Ascending aorta (tissue), 2 donors: ENCODE measurements around the gene PRPH. TPM values are rescaled to one million over a fixed set of nuclear protein-coding genes. Genes with fewer than 3 reads are reported as not detected.

Experiments used
- DNase-seq, 2 donors: peaks; one replicate each; pipeline ENCODE4 v3.0.0-alpha.2; 2019; ENCODE audit warnings: low spot score in 2 of 2
- H3K27ac ChIP-seq, 2 donors: fragments of 200-600 bp; sonication (generic); one replicate each; pipeline ENCODE4 v1.5.1; 2016 to 2017; ENCODE audit warnings: mild to moderate bottlenecking in 1 of 2
- H3K27me3 ChIP-seq: fragments of 200-600 bp; sonication (generic); one replicate; pipeline ENCODE4 v1.5.1; 2017
- H3K36me3 ChIP-seq, 2 donors: fragments of 200-600 bp; sonication (generic); one replicate each; pipeline ENCODE4 v1.5.1; 2016
- H3K4me1 ChIP-seq, 2 donors: fragments of 200-600 bp; sonication (generic); one replicate each; pipeline ENCODE4 v1.5.1; 2016 to 2017; ENCODE audit warnings: mild to moderate bottlenecking in 1 of 2
- H3K4me3 ChIP-seq, 2 donors: fragments of 200-600 bp; sonication (generic); one replicate each; pipeline ENCODE4 v1.5.1; 2016 to 2017; ENCODE audit warnings: mild to moderate bottlenecking in 1 of 2
- H3K9me3 ChIP-seq, 2 donors: fragments of 200-600 bp; sonication (generic); one replicate each; pipeline ENCODE4 v1.5.1; 2016
- CTCF ChIP-seq, 3 experiments: fragments of 200-600 bp in 2 of 3; fragments of 450-650 bp in 1 of 3; sonication (generic) in 2 of 3; IDR thresholded peaks; one replicate each; pipeline ENCODE4 v1.5.1; 2016 to 2019; ENCODE audit warnings: antibody characterized with exemption in 3 of 3, mild to moderate bottlenecking in 1 of 3, moderate library complexity in 1 of 3
- intact Hi-C: fragments of 100-400 bp; cut with DNase I; formaldehyde crosslinking; loops from one replicate; pipeline ENCODE4 v1.15.1; 2023
- total RNA-seq: library from RNA; depleted of rRNA; stranded (reverse); fragments of >200 nt; gene quantifications from one replicate; pipeline ENCODE4 v1.1.0, GENCODE V29; 2016

The PRPH gene
- total RNA-seq, 1 donor from 2014 or later = not detected

- peak overlapping the region in 1 of 2 donors; percentile 53 for H3K4me3 ChIP-seq
- H3K9me3 ChIP-seq = no peaks in the 10 kb centered on the region
- intact Hi-C loops = no loop called here
- peaks cover 16% of the 10 kb centered on the region for H3K27me3 ChIP-seq
- TF ChIP-seq CTCF (IDR thresholded peaks at IDR 0.05) = no peak
- H3K36me3 ChIP-seq = no peaks in the 10 kb centered on the region
- H3K4me1 ChIP-seq = peaks cover 6 to 21% of the 10 kb centered on the region in 2 donors
- peak overlapping the region; percentile 9 to 68 for H3K27ac ChIP-seq
- no peak for DNase-seq
These were observed 2.3 kb upstream of the PRPH start for GRCh38 chr12:49292729-49293055.

GRCh38 chr12:49293056-49293956 lies 1.6 kb upstream of the PRPH start:
- no peak for TF ChIP-seq CTCF (IDR thresholded peaks at IDR 0.05)
- Histone ChIP-seq H3K27me3 (peaks cover 22% of the 10 kb centered on the region), H3K36me3 (no peaks in the 10 kb centered on the region), H3K9me3 (no peaks in the 10 kb centered on the region), H3K4me3 (peak overlapping the region; percentile 11 to 53), H3K4me1 (peaks cover 6 to 21% of the 10 kb centered on the region in 2 donors), H3K27ac (peak overlapping the region; percentile 9 to 68)
- intact Hi-C loops = no loop called here
- DNase-seq = peak; percentile 15 to 74

- H3K36me3 ChIP-seq = no peaks in the 10 kb centered on the region
- intact Hi-C loops = no loop called here
- no peak overlapping the region for H3K27ac ChIP-seq
- DNase-seq = no peak
- H3K4me3 ChIP-seq = no peak overlapping the region
- TF ChIP-seq CTCF (IDR thresholded peaks at IDR 0.05) = no peak
- H3K27me3 ChIP-seq = peaks cover 23% of the 10 kb centered on the region
- H3K4me1 ChIP-seq = peaks cover 6 to 21% of the 10 kb centered on the region in 2 donors
- H3K9me3 ChIP-seq = no peaks in the 10 kb centered on the region
These were observed 702 bp upstream of the PRPH start for GRCh38 chr12:49294086-49294803.

GRCh38 chr12:49294804-49295081 lies 204 bp upstream of the PRPH start:
- no peak for DNase-seq
- intact Hi-C loops = no loop called here
- no peak for TF ChIP-seq CTCF (IDR thresholded peaks at IDR 0.05)
- Histone ChIP-seq H3K27ac (no peak overlapping the region), H3K27me3 (peaks cover 23% of the 10 kb centered on the region), H3K36me3 (no peaks in the 10 kb centered on the region), H3K9me3 (no peaks in the 10 kb centered on the region), H3K4me3 (no peak overlapping the region), H3K4me1 (peaks cover 6 to 21% of the 10 kb centered on the region in 2 donors)

GRCh38 chr12:49296034-49296835 lies 1.3 kb downstream of the PRPH start:
- Histone ChIP-seq H3K9me3 (no peaks in the 10 kb centered on the region), H3K4me1 (peaks cover 6 to 21% of the 10 kb centered on the region in 2 donors), H3K27ac (no peak overlapping the region), H3K4me3 (peak overlapping the region in 1 of 2 donors; percentile 44), H3K36me3 (no peaks in the 10 kb centered on the region), H3K27me3 (peaks cover 23% of the 10 kb centered on the region)
- DNase-seq = no peak
- peak; percentile 22 to 56 (median 53) for TF ChIP-seq CTCF (IDR thresholded peaks at IDR 0.05)
- intact Hi-C loops = no loop called here
